ENCODE measurements around the gene GOLGA6L7.

GOLGA6L7 gene

GRCh38 chr15:28884151-28884940, 35.9 kb upstream of the GOLGA6L7 start:
- Histone ChIP-seq H3K4me3 (ENCODE audit: low read depth, low read length) (no peak overlapping the region), H3K9me3 (no peaks in the 10 kb centered on the region), H3K36me3 (no peaks in the 10 kb centered on the region), H3K4me1 (peaks cover 5% of the 10 kb centered on the region), H3K27me3 (no peaks in the 10 kb centered on the region)
- TF ChIP-seq CTCF (IDR thresholded peaks at IDR 0.05; ENCODE audit: low read depth, low read length) = no peak
- DNase-seq = no peak

DNA sequence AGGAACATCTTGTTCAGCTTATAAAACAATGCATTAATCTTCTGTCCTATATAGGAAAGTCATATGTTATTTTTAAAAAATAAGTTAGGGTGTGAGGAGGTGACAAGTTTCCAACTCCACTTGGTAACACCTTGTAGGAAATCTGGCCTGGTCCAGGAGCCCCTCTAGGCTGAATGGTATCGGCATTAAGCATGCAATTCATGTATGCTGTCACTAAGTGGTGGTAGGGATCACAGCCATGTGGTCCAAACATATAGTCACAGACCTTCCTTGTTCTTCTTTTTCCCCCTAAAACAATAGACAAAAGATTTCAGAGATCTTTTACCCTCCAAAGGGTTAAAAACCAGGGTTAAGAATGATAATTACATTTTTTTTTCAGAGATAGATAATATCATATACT, 33.2 kb upstream of the GOLGA6L7 start:
- peaks cover 5% of the 10 kb centered on the region for H3K4me1 ChIP-seq
- H3K9me3 ChIP-seq = no peaks in the 10 kb centered on the region
- no peaks in the 10 kb centered on the region for H3K36me3 ChIP-seq
- H3K4me3 ChIP-seq (ENCODE audit: low read depth, low read length) = no peak overlapping the region
- TF ChIP-seq CTCF (IDR thresholded peaks at IDR 0.05; ENCODE audit: low read depth, low read length) = peak; percentile 17; the same call in 1 of the 2 replicates
- DNase-seq = no peak
- H3K27me3 ChIP-seq = no peaks in the 10 kb centered on the region

GRCh38 chr15:28881170-28881569, 32.7 kb upstream of the GOLGA6L7 start:
- Histone ChIP-seq H3K36me3 (no peaks in the 10 kb centered on the region), H3K9me3 (no peaks in the 10 kb centered on the region), H3K27me3 (no peaks in the 10 kb centered on the region), H3K4me1 (peaks cover 5% of the 10 kb centered on the region), H3K4me3 (ENCODE audit: low read depth, low read length) (no peak overlapping the region)
- DNase-seq = no peak
- TF ChIP-seq CTCF (IDR thresholded peaks at IDR 0.05; ENCODE audit: low read depth, low read length) = no peak

DNA sequence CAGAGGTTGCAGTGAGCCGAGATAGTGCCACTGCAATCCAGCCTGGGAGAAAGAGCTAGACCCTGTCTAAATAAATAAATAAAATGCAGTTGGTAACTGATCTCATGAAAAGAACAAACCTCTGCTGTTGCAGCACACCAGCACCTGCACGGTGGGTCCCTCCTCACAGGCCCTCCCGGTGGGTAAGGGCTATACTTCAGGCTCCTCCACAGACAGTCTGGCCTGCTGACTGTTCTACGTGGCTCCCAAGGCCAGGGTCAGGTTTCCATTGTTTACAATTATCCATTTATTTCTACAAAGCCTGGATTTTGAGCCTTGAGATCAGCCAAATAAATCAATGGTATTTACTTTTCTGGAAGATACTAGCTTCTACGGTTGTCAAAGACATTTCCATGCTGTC, 32.2 kb upstream of the GOLGA6L7 start:
- H3K36me3 ChIP-seq = no peaks in the 10 kb centered on the region
- no peaks in the 10 kb centered on the region for H3K9me3 ChIP-seq
- H3K4me3 ChIP-seq (ENCODE audit: low read depth, low read length) = no peak overlapping the region
- no peak for TF ChIP-seq CTCF (IDR thresholded peaks at IDR 0.05; ENCODE audit: low read depth, low read length)
- no peaks in the 10 kb centered on the region for H3K27me3 ChIP-seq
- H3K4me1 ChIP-seq = peaks cover 5% of the 10 kb centered on the region
- DNase-seq = no peak

DNA sequence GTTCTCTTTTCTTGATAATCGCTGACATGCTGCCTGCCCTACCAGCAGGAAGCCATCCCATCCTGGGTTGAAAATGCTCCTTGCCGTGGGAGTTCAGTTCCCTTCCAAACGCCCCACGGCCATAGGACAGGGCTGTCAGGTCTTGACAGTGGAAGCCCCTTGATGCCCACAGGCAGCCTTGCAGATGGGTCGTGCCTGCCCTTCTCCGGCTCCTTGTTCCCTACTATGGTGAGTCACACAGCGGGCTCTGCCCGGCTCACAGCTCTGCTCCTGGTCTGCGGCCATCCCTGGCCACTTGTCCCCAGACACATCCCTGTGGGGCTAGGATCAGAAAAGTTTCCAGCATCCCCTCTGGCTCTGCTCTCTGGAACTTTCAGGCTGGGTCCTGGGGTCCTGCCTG, 31.1 kb upstream of the GOLGA6L7 start:
- no peak overlapping the region for H3K4me3 ChIP-seq (ENCODE audit: low read depth, low read length)
- no peaks in the 10 kb centered on the region for H3K27me3 ChIP-seq
- no peaks in the 10 kb centered on the region for H3K4me1 ChIP-seq
- H3K36me3 ChIP-seq = no peaks in the 10 kb centered on the region
- H3K9me3 ChIP-seq = no peaks in the 10 kb centered on the region
- TF ChIP-seq CTCF (IDR thresholded peaks at IDR 0.05; ENCODE audit: low read depth, low read length) = no peak
- no peak for DNase-seq

GRCh38 chr15:28878209-28878608, 29.8 kb upstream of the GOLGA6L7 start:
- Histone ChIP-seq H3K36me3 (no peaks in the 10 kb centered on the region), H3K4me3 (ENCODE audit: low read depth, low read length) (no peak overlapping the region), H3K9me3 (no peaks in the 10 kb centered on the region), H3K27me3 (no peaks in the 10 kb centered on the region), H3K4me1 (no peaks in the 10 kb centered on the region)
- TF ChIP-seq CTCF (IDR thresholded peaks at IDR 0.05; ENCODE audit: low read depth, low read length) = no peak
- no peak for DNase-seq

All from BE2C (cell line).